HCT116 (cell line): Measurements from ENCODE around the gene CARD14. TPM values are rescaled to one million over a fixed set of nuclear protein-coding genes. Genes with fewer than 3 reads are reported as not detected.
A peak's percentile ranks its signal among the peaks of the same experiment; 100 is the strongest.

Experiments
- ATAC-seq: fragments of 200-7000 bp; cut with Tn5 transposase; 2 replicates; pipeline ENCODE4 v1.9.1; 2020; ENCODE audit warnings: mild to moderate bottlenecking, moderate library complexity
- BruUV-seq: library from RNA; stranded (reverse); fragments of 400-500 nt; replicated peaks from 2 replicates; lab custom pipeline; 2021; lab: Mats Ljungman, UMichigan
- CTCF ChIA-PET: fragments of 300-600 bp; sonication (Branson Sonifier 250); formaldehyde crosslinking; loops from one replicate; lab custom pipeline; 2021; ENCODE audit warnings: antibody characterized with exemption; lab: Charles Lee
- POLR2A ChIA-PET: fragments of 300-600, 350-600 bp; sonication (Branson Sonifier 250); formaldehyde crosslinking; loops from one replicate; lab custom pipeline; 2021; ENCODE audit warnings: antibody characterized with exemption; lab: Charles Lee
- RAD21 ChIA-PET, 2 experiments: fragments of 300-600 bp; sonication (Branson Sonifier 250); formaldehyde crosslinking; loops; one replicate each; lab custom pipeline; 2023; ENCODE audit warnings: low total read pairs in 2 of 2; ENCODE audit not compliant: uncharacterized antibody in 2 of 2, unreplicated experiment in 2 of 2, low non-redundant PET in 1 of 2; lab: Charles Lee
- DNase-seq: peaks from one replicate; pipeline ENCODE4 v3.0.0-alpha.2; 2010; ENCODE audit warnings: low read depth, low spot score
- H2AFZ ChIP-seq: fragments of 200-600 bp; shearing (Covaris generic), sonication (generic); 2 replicates; pipeline ENCODE4 v1.6.1; 2017; ENCODE audit warnings: low read depth, mixed run types, mixed read lengths, antibody characterized with exemption, low read length; ENCODE audit not compliant: poor library complexity, severe bottlenecking
- H3K27ac ChIP-seq: 2 replicates; pipeline ENCODE4 v1.5.1; 2012; ENCODE audit warnings: low read depth, low read length
- H3K27me3 ChIP-seq: fragments of 200-600 bp; sonication (generic); 2 replicates; pipeline ENCODE4 v1.6.1; 2016; ENCODE audit warnings: mixed run types, low read length, mixed read lengths; ENCODE audit not compliant: insufficient read depth
- H3K36me3 ChIP-seq, 2 experiments: fragments of 200-500 bp in 1 of 2; fragments of 200-600 bp in 1 of 2; sonication (Bioruptor generic) in 1 of 2; sonication (generic) in 1 of 2; 2 replicates each; pipeline versions ENCODE4 v1.5.1 to v1.6.1; 2014 to 2016; ENCODE audit warnings: low read length in 2 of 2, inconsistent platforms in 1 of 2, mixed read lengths in 1 of 2, mixed run types in 1 of 2; ENCODE audit not compliant: insufficient read depth in 2 of 2, control insufficient read depth in 1 of 2
- H3K4me1 ChIP-seq, 2 experiments: fragments of 200-600 bp in 1 of 2; sonication (generic) in 1 of 2; 2 replicates each; pipeline versions ENCODE4 v1.5.1 to v1.6.1; 2012 to 2017; ENCODE audit warnings: low read length in 2 of 2, inconsistent platforms in 1 of 2, mild to moderate bottlenecking in 1 of 2, mixed read lengths in 1 of 2, mixed run types in 1 of 2, moderate library complexity in 1 of 2; ENCODE audit not compliant: insufficient read depth in 2 of 2, control insufficient read depth in 1 of 2
- H3K4me2 ChIP-seq: fragments of 200-600 bp; sonication (generic); 2 replicates; pipeline ENCODE4 v1.6.1; 2017; ENCODE audit warnings: mixed run types, low read length, mixed read lengths
- H3K4me3 ChIP-seq, 2 experiments: fragments of 200-600 bp in 1 of 2; sonication (generic) in 1 of 2; replicated peaks in 1 of 2; 2 replicates each; pipeline ENCODE4 v1.5.1; 2011 to 2016; ENCODE audit warnings: low read length in 2 of 2, control low read depth in 1 of 2, low read depth in 1 of 2, mild to moderate bottlenecking in 1 of 2, mixed read lengths in 1 of 2, mixed run types in 1 of 2
- H3K79me2 ChIP-seq: fragments of 200-600 bp; sonication (generic); 2 replicates; pipeline ENCODE4 v1.6.1; 2017; ENCODE audit warnings: mild to moderate bottlenecking, mixed run types, low read length, moderate library complexity, mixed read lengths; ENCODE audit not compliant: insufficient read depth
- H3K9ac ChIP-seq: fragments of 200-600 bp; sonication (generic); 2 replicates; pipeline ENCODE4 v1.6.1; 2016; ENCODE audit warnings: low read length, mixed read lengths
- H3K9me2 ChIP-seq: fragments of 200-600 bp; sonication (generic), shearing (Covaris generic); 2 replicates; pipeline ENCODE4 v1.6.1; 2017; ENCODE audit warnings: mixed run types, mild to moderate bottlenecking, moderate library complexity; ENCODE audit not compliant: insufficient read depth
- H3K9me3 ChIP-seq, 2 experiments: fragments of 200-500 bp in 1 of 2; fragments of 200-600 bp in 1 of 2; sonication (Bioruptor generic) in 1 of 2; sonication (generic) in 1 of 2; 2 replicates each; pipeline ENCODE4 v1.6.1; 2014 to 2017; ENCODE audit warnings: low read length in 2 of 2, mixed read lengths in 2 of 2, inconsistent platforms in 1 of 2, low read depth in 1 of 2, mild to moderate bottlenecking in 1 of 2, mixed run types in 1 of 2, moderate library complexity in 1 of 2; ENCODE audit not compliant: control insufficient read depth in 1 of 2, insufficient read depth in 1 of 2
- H4K20me1 ChIP-seq: fragments of 200-600 bp; sonication (generic), shearing (Covaris generic); 2 replicates; pipeline ENCODE4 v1.6.1; 2017; ENCODE audit warnings: mixed run types, mild to moderate bottlenecking, moderate library complexity; ENCODE audit not compliant: insufficient read depth
- EGR1 ChIP-seq: IDR thresholded peaks from 2 replicates; pipeline ENCODE4 v1.6.1; 2012; ENCODE audit warnings: low read depth
- EZH2phosphoT487 ChIP-seq: fragments of 200-600 bp; IDR thresholded peaks from 2 replicates; pipeline ENCODE4 v1.6.1; 2018; ENCODE audit warnings: antibody characterized with exemption, borderline replicate concordance
- JUND ChIP-seq: IDR thresholded peaks from 2 replicates; pipeline ENCODE4 v1.6.1; 2012
- SIN3A ChIP-seq: IDR thresholded peaks from 2 replicates; pipeline ENCODE4 v1.6.1; 2012; ENCODE audit warnings: low read depth
- SRF ChIP-seq: IDR thresholded peaks from 2 replicates; pipeline ENCODE4 v1.6.1; 2012; ENCODE audit warnings: low read depth
- YY1 ChIP-seq: IDR thresholded peaks from 2 replicates; pipeline ENCODE4 v1.6.1; 2011; ENCODE audit warnings: low read length, low read depth, moderate library complexity, mild to moderate bottlenecking; ENCODE audit not compliant: insufficient replicate concordance; ENCODE audit errors: extremely low read depth
- ZFX ChIP-seq: fragments of 450-650 bp; IDR thresholded peaks from 2 replicates; pipeline ENCODE4 v1.6.1; 2017
- ZNF274 ChIP-seq: fragments of 200-500 bp; sonication (Bioruptor generic); IDR thresholded peaks from 2 replicates; pipeline ENCODE4 v1.6.1; 2014; ENCODE audit warnings: mild to moderate bottlenecking, low read depth, low read length, inconsistent platforms
- intact Hi-C: fragments of 100-400 bp; cut with micrococcal nuclease; formaldehyde crosslinking; loops from 2 replicates; pipeline ENCODE4 v1.10.0; 2022
- total RNA-seq: library from RNA; stranded (reverse); gene quantifications from one replicate; pipeline ENCODE4 v1.2.1, GENCODE V29; 2021; ENCODE audit not compliant: unreplicated experiment
- TF ChIP-seq, protein P1 (sequence below): IDR thresholded peaks from 2 replicates; pipeline ENCODE4 v1.6.1; 2011; ENCODE audit warnings: mild to moderate bottlenecking, low read length, moderate library complexity; ENCODE audit not compliant: insufficient replicate concordance; ENCODE audit errors: extremely low read depth
- TF ChIP-seq, protein P2 (sequence below): IDR thresholded peaks from 2 replicates; pipeline ENCODE4 v1.6.1; 2012
- TF ChIP-seq, protein P3 (sequence below): IDR thresholded peaks from 2 replicates; pipeline ENCODE4 v1.6.1; 2012
- TF ChIP-seq, protein P4 (sequence below): IDR thresholded peaks from 2 replicates; pipeline ENCODE4 v1.6.1; 2012; ENCODE audit warnings: low read depth

The CARD14 gene
- total RNA-seq, 1 experiment from 2014 or later: 0.25 TPM

DNA sequence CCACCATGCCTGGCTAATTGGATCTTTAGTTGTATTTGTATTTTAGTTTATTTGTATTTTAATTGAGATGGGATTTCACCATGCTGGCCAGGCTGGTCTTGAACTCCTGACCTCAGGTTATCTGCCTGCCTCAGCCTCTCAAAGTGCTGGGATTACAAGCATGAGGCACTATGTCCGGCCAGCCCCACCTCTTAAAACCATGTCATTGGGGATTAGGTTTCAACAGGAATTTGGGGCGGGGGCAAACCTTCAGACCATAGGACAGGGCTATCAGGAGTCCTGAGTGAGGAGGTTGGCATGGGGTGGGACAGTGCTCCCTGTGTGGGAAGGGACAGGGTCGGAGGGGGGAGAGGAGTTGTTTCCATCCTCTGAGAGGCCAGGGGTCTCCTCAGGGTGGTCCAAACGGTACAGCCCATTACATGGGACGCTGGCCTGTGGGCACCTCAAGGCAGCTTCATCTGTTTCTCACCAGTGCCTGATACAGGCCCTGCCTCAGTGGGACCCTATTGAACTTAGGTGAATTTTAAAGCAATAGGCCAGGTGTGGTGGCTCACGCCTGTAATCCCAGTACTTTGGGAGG, 46.8 kb upstream of the CARD14 start:
- BruUV-seq: no TSS peak
- Histone ChIP-seq H3K79me2 (no peaks in the 10 kb centered on the region), H4K20me1 (no peaks in the 10 kb centered on the region), H3K27ac (no peak overlapping the region), H3K4me1 (peaks cover 0 to 13% of the 10 kb centered on the region in 2 experiments; a peak in 1 of 4 replicates), H3K9ac (no peak overlapping the region), H3K4me3 (no peak overlapping the region), H3K9me2 (no peaks in the 10 kb centered on the region), H3K27me3 (no peaks in the 10 kb centered on the region), H2AFZ (no peak overlapping the region), H3K9me3 (no peaks in the 10 kb centered on the region), H3K36me3 (no peaks in the 10 kb centered on the region), H3K4me2 (no peak overlapping the region)
- RAD21 ChIA-PET: interaction anchor here in 1 of 2 experiments (1.8 kb wide), 1 partner anchor 40 kb away, joined by 7 read pairs; no protein-coding TSS in a partner anchor
- CTCF ChIA-PET: interaction anchor here (1.1 to 1.3 kb wide), 3 partner anchors 27 to 453 kb away, joined by 3 to 4 read pairs (median 3); no protein-coding TSS in a partner anchor
- intact Hi-C loops: no loop called here
- ATAC-seq (no peak), DNase-seq (no peak)
- POLR2A ChIA-PET: no interaction called here
- no peak for TF ChIP-seq SRF
- no peak for TF ChIP-seq ZFX
- TF ChIP-seq, protein P1, sequence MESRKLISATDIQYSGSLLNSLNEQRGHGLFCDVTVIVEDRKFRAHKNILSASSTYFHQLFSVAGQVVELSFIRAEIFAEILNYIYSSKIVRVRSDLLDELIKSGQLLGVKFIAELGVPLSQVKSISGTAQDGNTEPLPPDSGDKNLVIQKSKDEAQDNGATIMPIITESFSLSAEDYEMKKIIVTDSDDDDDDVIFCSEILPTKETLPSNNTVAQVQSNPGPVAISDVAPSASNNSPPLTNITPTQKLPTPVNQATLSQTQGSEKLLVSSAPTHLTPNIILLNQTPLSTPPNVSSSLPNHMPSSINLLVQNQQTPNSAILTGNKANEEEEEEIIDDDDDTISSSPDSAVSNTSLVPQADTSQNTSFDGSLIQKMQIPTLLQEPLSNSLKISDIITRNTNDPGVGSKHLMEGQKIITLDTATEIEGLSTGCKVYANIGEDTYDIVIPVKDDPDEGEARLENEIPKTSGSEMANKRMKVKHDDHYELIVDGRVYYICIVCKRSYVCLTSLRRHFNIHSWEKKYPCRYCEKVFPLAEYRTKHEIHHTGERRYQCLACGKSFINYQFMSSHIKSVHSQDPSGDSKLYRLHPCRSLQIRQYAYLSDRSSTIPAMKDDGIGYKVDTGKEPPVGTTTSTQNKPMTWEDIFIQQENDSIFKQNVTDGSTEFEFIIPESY: no peak
- TF ChIP-seq, all 23 proteins: peak for 0

DNA sequence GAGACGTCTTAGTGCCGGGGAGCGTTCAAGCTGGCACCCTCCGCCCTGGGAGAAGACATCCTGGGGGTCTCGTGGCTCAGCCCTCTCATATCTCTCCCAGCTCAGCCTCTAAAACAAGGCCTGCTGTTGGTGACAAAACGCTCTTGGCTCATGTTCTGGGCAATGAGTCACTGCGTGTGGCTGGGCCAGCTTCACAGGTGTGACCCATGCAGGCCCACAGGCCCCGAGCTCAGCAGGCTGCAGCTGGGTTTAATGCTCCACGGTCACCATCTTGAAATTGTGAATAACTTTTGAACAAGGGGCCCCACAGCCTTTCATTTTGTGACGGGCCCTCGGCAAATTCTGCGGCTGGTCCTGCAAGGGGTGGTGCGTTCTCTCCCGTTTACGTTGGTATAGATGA, 46.0 kb upstream of the CARD14 start:
- ATAC-seq (0 out of 2 replicates have a peak, but pooled peaks have one; percentile 26), DNase-seq (no peak)
- Histone ChIP-seq H3K9me3 (no peaks in the 10 kb centered on the region), H3K4me2 (no peak overlapping the region), H4K20me1 (no peaks in the 10 kb centered on the region), H3K9me2 (no peaks in the 10 kb centered on the region), H3K27ac (no peak overlapping the region), H3K4me3 (no peak overlapping the region), H3K9ac (no peak overlapping the region), H3K79me2 (no peaks in the 10 kb centered on the region), H2AFZ (no peak overlapping the region), H3K4me1 (peaks cover 0 to 13% of the 10 kb centered on the region in 2 experiments; a peak in 1 of 4 replicates), H3K27me3 (no peaks in the 10 kb centered on the region), H3K36me3 (no peaks in the 10 kb centered on the region)
- BruUV-seq: no TSS peak
- CTCF ChIA-PET: interaction anchor here (0.6 to 2.7 kb wide), 13 partner anchors 9 to 452 kb away, joined by 3 to 25 read pairs (median 4); partner anchors contain the start of genes CBX8 and GAA
- intact Hi-C loops: loop anchor here (2.0 kb wide), 1 partner anchor 41 kb away; no protein-coding TSS in a partner anchor
- RAD21 ChIA-PET: interaction anchor here (1.1 to 1.8 kb wide), 2 partner anchors 22 to 41 kb away, joined by 5 to 7 read pairs; partner anchors contain the start of gene GAA (in 1 of the 2)
- POLR2A ChIA-PET: interaction anchor here (1.2 to 1.3 kb wide), 3 partner anchors 10 to 21 kb away, joined by 4 to 5 read pairs (median 4); no protein-coding TSS in a partner anchor
- TF ChIP-seq ZNF274 (no peak), SIN3A (no peak), EZH2phosphoT487 (no peak), EGR1 (no peak), JUND (no peak), ZFX (no peak), YY1 (no peak)
- TF ChIP-seq, protein P2, sequence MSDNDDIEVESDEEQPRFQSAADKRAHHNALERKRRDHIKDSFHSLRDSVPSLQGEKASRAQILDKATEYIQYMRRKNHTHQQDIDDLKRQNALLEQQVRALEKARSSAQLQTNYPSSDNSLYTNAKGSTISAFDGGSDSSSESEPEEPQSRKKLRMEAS: no peak
- TF ChIP-seq, protein P3, sequence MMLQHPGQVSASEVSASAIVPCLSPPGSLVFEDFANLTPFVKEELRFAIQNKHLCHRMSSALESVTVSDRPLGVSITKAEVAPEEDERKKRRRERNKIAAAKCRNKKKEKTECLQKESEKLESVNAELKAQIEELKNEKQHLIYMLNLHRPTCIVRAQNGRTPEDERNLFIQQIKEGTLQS: no peak
- TF ChIP-seq, protein P4, sequence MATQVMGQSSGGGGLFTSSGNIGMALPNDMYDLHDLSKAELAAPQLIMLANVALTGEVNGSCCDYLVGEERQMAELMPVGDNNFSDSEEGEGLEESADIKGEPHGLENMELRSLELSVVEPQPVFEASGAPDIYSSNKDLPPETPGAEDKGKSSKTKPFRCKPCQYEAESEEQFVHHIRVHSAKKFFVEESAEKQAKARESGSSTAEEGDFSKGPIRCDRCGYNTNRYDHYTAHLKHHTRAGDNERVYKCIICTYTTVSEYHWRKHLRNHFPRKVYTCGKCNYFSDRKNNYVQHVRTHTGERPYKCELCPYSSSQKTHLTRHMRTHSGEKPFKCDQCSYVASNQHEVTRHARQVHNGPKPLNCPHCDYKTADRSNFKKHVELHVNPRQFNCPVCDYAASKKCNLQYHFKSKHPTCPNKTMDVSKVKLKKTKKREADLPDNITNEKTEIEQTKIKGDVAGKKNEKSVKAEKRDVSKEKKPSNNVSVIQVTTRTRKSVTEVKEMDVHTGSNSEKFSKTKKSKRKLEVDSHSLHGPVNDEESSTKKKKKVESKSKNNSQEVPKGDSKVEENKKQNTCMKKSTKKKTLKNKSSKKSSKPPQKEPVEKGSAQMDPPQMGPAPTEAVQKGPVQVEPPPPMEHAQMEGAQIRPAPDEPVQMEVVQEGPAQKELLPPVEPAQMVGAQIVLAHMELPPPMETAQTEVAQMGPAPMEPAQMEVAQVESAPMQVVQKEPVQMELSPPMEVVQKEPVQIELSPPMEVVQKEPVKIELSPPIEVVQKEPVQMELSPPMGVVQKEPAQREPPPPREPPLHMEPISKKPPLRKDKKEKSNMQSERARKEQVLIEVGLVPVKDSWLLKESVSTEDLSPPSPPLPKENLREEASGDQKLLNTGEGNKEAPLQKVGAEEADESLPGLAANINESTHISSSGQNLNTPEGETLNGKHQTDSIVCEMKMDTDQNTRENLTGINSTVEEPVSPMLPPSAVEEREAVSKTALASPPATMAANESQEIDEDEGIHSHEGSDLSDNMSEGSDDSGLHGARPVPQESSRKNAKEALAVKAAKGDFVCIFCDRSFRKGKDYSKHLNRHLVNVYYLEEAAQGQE: no peak
